T-cell (primary cell): ENCODE measurements around the gene TGFBR3. TPM values are rescaled to one million over a fixed set of nuclear protein-coding genes. Genes with fewer than 3 reads are reported as not detected.
A peak's percentile ranks its signal among the peaks of the same experiment; 100 is the strongest.

Experiments used
- ATAC-seq, 4 experiments: fragments of 200-7000 bp in 3 of 4; fragments of 150-1000 bp in 1 of 4; cut with Tn5 transposase; replicated peaks in 1 of 4; 1 replicate in 3 of 4; 2 replicates in 1 of 4; pipeline ENCODE4 v1.10.0; 2021; ENCODE audit warnings: moderate library complexity in 3 of 4, mild to moderate bottlenecking in 2 of 4, moderate number of reproducible peaks in 1 of 4
- CTCF ChIA-PET, 2 donors: fragments of 300-600 bp; sonication (Branson Sonifier 250); formaldehyde crosslinking; loops; one replicate each; lab custom pipeline; 2022; ENCODE audit warnings: antibody characterized with exemption in 2 of 2; lab: Charles Lee
- POLR2A ChIA-PET, 2 donors: fragments of 300-600 bp; sonication (Branson Sonifier 250); formaldehyde crosslinking; loops; one replicate each; lab custom pipeline; 2022; ENCODE audit warnings: antibody characterized with exemption in 2 of 2; lab: Charles Lee
- DNase-seq, 35 experiments: peaks; one replicate each; pipeline versions ENCODE4 v3.0.0 to v3.0.0-alpha.2; 2013 to 2023
- H3K27ac ChIP-seq: one replicate; pipeline ENCODE4 v1.5.1; 2013; ENCODE audit warnings: low read length
- H3K27me3 ChIP-seq, 2 experiments: replicated peaks in 1 of 2; 1 replicate in 1 of 2; 2 replicates in 1 of 2; pipeline versions ENCODE4 v1.6.1 to v1.7.0; 2013; ENCODE audit warnings: low read length in 1 of 2, mixed read lengths in 1 of 2; ENCODE audit not compliant: control insufficient read depth in 2 of 2, insufficient read depth in 2 of 2; ENCODE audit errors: extremely low read depth in 1 of 2
- H3K36me3 ChIP-seq, 2 donors: 1 replicate in 1 of 2; 2 replicates in 1 of 2; pipeline versions ENCODE4 v1.6.1 to v1.7.0; 2013; ENCODE audit warnings: low read length in 1 of 2; ENCODE audit not compliant: control insufficient read depth in 2 of 2, insufficient read depth in 1 of 2; ENCODE audit errors: extremely low read depth in 1 of 2
- H3K4me1 ChIP-seq, 2 experiments: 1 replicate in 1 of 2; 2 replicates in 1 of 2; pipeline versions ENCODE4 v1.6.1 to v1.7.0; 2013; ENCODE audit warnings: low read length in 2 of 2, mixed read lengths in 1 of 2; ENCODE audit not compliant: insufficient read depth in 2 of 2, control insufficient read depth in 1 of 2; ENCODE audit errors: extremely low read depth in 1 of 2
- H3K4me3 ChIP-seq, 2 donors: 1 replicate in 1 of 2; 2 replicates in 1 of 2; pipeline versions ENCODE4 v1.5.1 to v1.7.0; 2013; ENCODE audit warnings: mild to moderate bottlenecking in 2 of 2, low read length in 1 of 2, moderate library complexity in 1 of 2; ENCODE audit not compliant: control insufficient read depth in 1 of 2; ENCODE audit errors: extremely low read depth in 1 of 2
- H3K9me3 ChIP-seq: 2 replicates; pipeline ENCODE4 v1.7.0; 2013
- H3K27ac Mint-ChIP-seq, 2 donors: one replicate each; pipeline ENCODE4 v1.8.0; 2020 to 2021; ENCODE audit warnings: mild to moderate bottlenecking in 2 of 2, mixed read lengths in 2 of 2
- H3K27me3 Mint-ChIP-seq, 2 donors: one replicate each; pipeline ENCODE4 v1.8.0; 2021 to 2022; ENCODE audit warnings: mixed read lengths in 2 of 2
- H3K36me3 Mint-ChIP-seq: one replicate; pipeline ENCODE4 v1.8.0; 2021; ENCODE audit warnings: mixed read lengths
- H3K4me1 Mint-ChIP-seq, 3 donors: one replicate each; pipeline ENCODE4 v1.8.0; 2020 to 2022; ENCODE audit warnings: mixed read lengths in 3 of 3, mild to moderate bottlenecking in 1 of 3
- H3K4me3 Mint-ChIP-seq, 3 donors: one replicate each; pipeline ENCODE4 v1.8.0; 2020 to 2022; ENCODE audit warnings: mild to moderate bottlenecking in 3 of 3, mixed read lengths in 3 of 3, moderate library complexity in 3 of 3
- H3K9me3 Mint-ChIP-seq, 3 donors: one replicate each; pipeline ENCODE4 v1.8.0; 2020 to 2022; ENCODE audit warnings: mixed read lengths in 3 of 3
- WGBS: methylation state at CpG from one replicate; pipeline ENCODE4 v1.1.5; 2013; ENCODE audit warnings: missing lambda C conversion rate; ENCODE audit not compliant: insufficient coverage; 5-methylcytosine and 5-hydroxymethylcytosine counted together
- total RNA-seq, 35 experiments: library from RNA in 6 of 35; stranded (reverse) in 6 of 35; fragments of 120-200 nt in 1 of 35; gene quantifications; one replicate each; pipeline versions ENCODE4 v1.2.1 to v1.2.4 and lab custom pipeline; 2013 to 2026

Gene TGFBR3
- total RNA-seq, 5 donors from 2014 or later (not counting 1 experiment from before 2014, with no cell fraction given), result 17.5 to 65.4 (median 36.4) TPM

DNA sequence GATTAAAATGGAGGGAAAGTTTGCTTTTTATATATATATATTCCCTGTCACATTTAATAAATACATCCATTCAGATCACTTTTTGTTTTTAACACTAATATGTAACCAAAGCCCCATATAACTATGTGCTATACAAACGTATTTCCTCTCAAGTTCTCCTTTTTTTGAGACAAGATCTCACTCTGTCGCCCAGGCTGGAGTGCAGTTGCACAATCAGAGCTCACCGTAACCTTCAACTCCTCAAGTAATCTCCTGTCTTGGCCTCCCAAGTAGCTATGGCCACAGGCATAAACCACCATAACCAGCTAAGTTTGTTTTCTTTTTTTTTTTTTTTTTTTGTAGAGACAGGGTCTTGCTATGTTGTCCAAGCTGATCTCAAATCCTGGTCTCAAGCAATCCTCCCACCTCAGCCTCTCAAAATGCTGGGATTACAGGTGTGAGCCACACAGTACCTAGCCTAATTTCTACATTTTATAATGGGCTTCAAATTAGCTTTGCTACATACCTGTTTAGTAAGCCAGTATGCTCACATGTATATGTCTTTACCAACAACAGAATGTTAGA is 120.0 kb downstream of the TGFBR3 start:
- H3K36me3 ChIP-seq, result no peaks in the 10 kb centered on the region
- no peaks in the 10 kb centered on the region for H3K27me3 ChIP-seq
- Mint-ChIP-seq H3K27ac (peak overlapping the region in 1 of 2 donors; percentile 48), H3K9me3 (no peaks in the 10 kb centered on the region), H3K4me1 (peaks cover 0 to 14% (median 10%) of the 10 kb centered on the region in 3 donors), H3K4me3 (no peak overlapping the region), H3K27me3 (no peaks in the 10 kb centered on the region), H3K36me3 (peaks cover 40% of the 10 kb centered on the region)
- 78% methylated on average over 3 of the region's 3 CpGs for WGBS
- DNase-seq (no peak), ATAC-seq (no peak)
- H3K4me3 ChIP-seq, result no peak overlapping the region
- no peak overlapping the region for H3K27ac ChIP-seq
- ChIA-PET CTCF (interaction anchor here in 1 of 2 donors (0.7 kb wide), 1 partner anchor 118 kb away, joined by 7 read pairs; no protein-coding TSS in a partner anchor), POLR2A (interaction anchor here in 1 of 2 donors (0.5 kb wide), 1 partner anchor 548 kb away, joined by 7 read pairs; no protein-coding TSS in a partner anchor)
- H3K9me3 ChIP-seq, result no peaks in the 10 kb centered on the region
- H3K4me1 ChIP-seq, result peaks cover 0 to 6% of the 10 kb centered on the region in 2 experiments

GRCh38 chr1:91765293-91765692 is 120.7 kb downstream of the TGFBR3 start:
- POLR2A ChIA-PET, result interaction anchor here in 1 of 2 donors (0.5 kb wide), 1 partner anchor 548 kb away, joined by 7 read pairs; no protein-coding TSS in a partner anchor
- CTCF ChIA-PET, result no interaction called here
- Mint-ChIP-seq H3K4me1 (peaks cover 0 to 17% (median 10%) of the 10 kb centered on the region in 3 donors), H3K9me3 (no peaks in the 10 kb centered on the region), H3K27ac (no peak overlapping the region), H3K36me3 (peaks cover 40% of the 10 kb centered on the region), H3K27me3 (no peaks in the 10 kb centered on the region), H3K4me3 (no peak overlapping the region)
- DNase-seq (no peak), ATAC-seq (no peak)
- Histone ChIP-seq H3K36me3 (no peaks in the 10 kb centered on the region), H3K9me3 (no peaks in the 10 kb centered on the region), H3K27ac (no peak overlapping the region), H3K27me3 (no peaks in the 10 kb centered on the region), H3K4me3 (no peak overlapping the region), H3K4me1 (peaks cover 0 to 6% of the 10 kb centered on the region in 2 experiments)
- WGBS, result 100% methylated on average over 1 of the region's 4 CpGs

GRCh38 chr1:91764471-91765115 is 121.4 kb downstream of the TGFBR3 start:
- H3K27me3 Mint-ChIP-seq, result no peaks in the 10 kb centered on the region
- 91% methylated on average over 8 of the region's 12 CpGs for WGBS
- no peaks in the 10 kb centered on the region for H3K9me3 Mint-ChIP-seq
- no peak overlapping the region for H3K27ac ChIP-seq
- H3K9me3 ChIP-seq, result no peaks in the 10 kb centered on the region
- DNase-seq, result no peak
- peaks cover 0 to 5% of the 10 kb centered on the region in 2 experiments for H3K4me1 ChIP-seq
- H3K36me3 ChIP-seq, result no peaks in the 10 kb centered on the region
- no peak overlapping the region for H3K4me3 Mint-ChIP-seq
- CTCF ChIA-PET, result interaction anchor here in 1 of 2 donors (1.3 kb wide), 1 partner anchor 252 kb away, joined by 3 read pairs; no protein-coding TSS in a partner anchor
- H3K36me3 Mint-ChIP-seq, result peaks cover 33% of the 10 kb centered on the region
- peaks cover 0 to 17% (median 9%) of the 10 kb centered on the region in 3 donors for H3K4me1 Mint-ChIP-seq
- ATAC-seq, result no peak
- POLR2A ChIA-PET, result interaction anchor here (0.6 kb wide), 3 partner anchors 12 to 930 kb away, joined by 4 to 8 read pairs (median 5); no protein-coding TSS in a partner anchor
- H3K4me3 ChIP-seq, result no peak overlapping the region
- no peaks in the 10 kb centered on the region for H3K27me3 ChIP-seq
- H3K27ac Mint-ChIP-seq, result no peak overlapping the region

DNA sequence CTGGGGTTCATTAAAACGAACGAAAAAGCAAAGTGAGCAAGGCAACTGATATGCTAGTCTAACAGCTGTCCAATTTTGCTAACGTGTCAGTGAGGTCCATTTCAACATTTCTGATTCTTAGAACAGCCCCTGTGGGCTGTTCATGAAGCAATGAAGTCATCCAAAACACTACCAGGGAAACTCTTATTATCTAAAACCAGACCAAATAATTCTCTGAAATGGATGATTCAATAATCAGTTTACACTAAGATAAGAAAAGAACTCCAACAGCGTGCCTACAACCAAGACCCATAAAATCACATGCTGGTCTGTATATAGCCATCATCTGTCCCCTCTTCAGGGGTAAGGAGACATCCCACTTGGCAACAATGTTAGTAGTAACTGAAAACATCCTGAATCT is 122.7 kb downstream of the TGFBR3 start:
- H3K27ac ChIP-seq, result no peak overlapping the region
- Mint-ChIP-seq H3K9me3 (no peaks in the 10 kb centered on the region), H3K4me3 (no peak overlapping the region), H3K27me3 (no peaks in the 10 kb centered on the region), H3K4me1 (peaks cover 0 to 6% (median 6%) of the 10 kb centered on the region in 3 donors), H3K36me3 (peaks cover 23% of the 10 kb centered on the region), H3K27ac (no peak overlapping the region)
- no peak for ATAC-seq
- H3K4me1 ChIP-seq, result no peaks in the 10 kb centered on the region
- peaks cover 0 to 7% of the 10 kb centered on the region in 2 donors for H3K36me3 ChIP-seq
- POLR2A ChIA-PET, result no interaction called here
- WGBS, result 95% methylated on average over 3 of the region's 4 CpGs
- no peak for DNase-seq
- H3K27me3 ChIP-seq, result no peaks in the 10 kb centered on the region
- CTCF ChIA-PET, result interaction anchor here in 1 of 2 donors (0.6 to 1.3 kb wide), 2 partner anchors 21 to 250 kb away, joined by 3 read pairs; no protein-coding TSS in a partner anchor
- H3K4me3 ChIP-seq, result no peak overlapping the region
- H3K9me3 ChIP-seq, result no peaks in the 10 kb centered on the region

- Histone ChIP-seq H3K27ac (no peak overlapping the region), H3K36me3 (peaks cover 0 to 13% of the 10 kb centered on the region in 2 donors), H3K4me3 (no peak overlapping the region), H3K4me1 (no peaks in the 10 kb centered on the region), H3K27me3 (no peaks in the 10 kb centered on the region), H3K9me3 (no peaks in the 10 kb centered on the region)
- Mint-ChIP-seq H3K27ac (no peak overlapping the region), H3K4me1 (peaks cover 0 to 6% (median 6%) of the 10 kb centered on the region in 3 donors), H3K4me3 (no peak overlapping the region), H3K36me3 (peaks cover 34% of the 10 kb centered on the region), H3K9me3 (no peaks in the 10 kb centered on the region), H3K27me3 (no peaks in the 10 kb centered on the region)
- ATAC-seq (no peak), DNase-seq (no peak)
- POLR2A ChIA-PET, result interaction anchor here in 1 of 2 donors (0.7 kb wide), 1 partner anchor 809 kb away, joined by 3 read pairs; no protein-coding TSS in a partner anchor
- WGBS, result no CpG with 5 or more reads among the region's 1 CpG
- CTCF ChIA-PET, result interaction anchor here (0.5 to 1.3 kb wide), 3 partner anchors 11 to 250 kb away, joined by 3 to 6 read pairs (median 3); no protein-coding TSS in a partner anchor
Observed at GRCh38 chr1:91761295-91761721, 124.6 kb downstream of the TGFBR3 start.

DNA sequence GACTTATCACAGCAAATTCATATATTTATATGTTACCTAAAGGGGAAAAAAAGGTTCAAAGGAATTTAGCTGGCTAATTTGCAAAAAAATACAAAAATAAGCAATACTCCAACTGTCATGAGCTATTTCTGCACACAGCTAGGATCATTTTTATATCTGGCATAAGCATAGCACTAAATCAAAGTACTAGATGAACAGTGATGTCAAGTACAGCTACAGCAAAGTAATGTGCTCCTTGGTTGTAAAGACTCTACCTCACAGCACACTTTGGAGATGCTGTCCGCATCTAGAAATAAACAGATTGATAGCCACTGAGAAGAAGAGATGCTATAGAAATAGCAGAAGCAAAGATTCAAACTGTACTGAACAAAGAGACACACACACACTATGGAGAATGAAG is 125.4 kb downstream of the TGFBR3 start:
- Mint-ChIP-seq H3K4me3 (no peak overlapping the region), H3K27ac (no peak overlapping the region), H3K4me1 (peaks cover 0 to 8% (median 6%) of the 10 kb centered on the region in 3 donors), H3K9me3 (no peaks in the 10 kb centered on the region), H3K27me3 (no peaks in the 10 kb centered on the region), H3K36me3 (peaks cover 39% of the 10 kb centered on the region)
- Histone ChIP-seq H3K27me3 (no peaks in the 10 kb centered on the region), H3K36me3 (peaks cover 0 to 16% of the 10 kb centered on the region in 2 donors), H3K4me1 (no peaks in the 10 kb centered on the region), H3K27ac (no peak overlapping the region), H3K4me3 (no peak overlapping the region), H3K9me3 (no peaks in the 10 kb centered on the region)
- no peak for ATAC-seq
- CTCF ChIA-PET, result no interaction called here
- POLR2A ChIA-PET, result no interaction called here
- DNase-seq, result no peak
- no CpG with 5 or more reads among the region's 1 CpG for WGBS
